GM19328 (cell line): ENCODE measurements around the gene WFDC2.
"Not testable (repeated sequence)": the region's sequence is repeated elsewhere in the genome, so short reads cannot be mapped to it uniquely, and the experiment has no call there.

ENCODE experiments used
- ATAC-seq: cut with Tn5 transposase; IDR thresholded peaks from one replicate; pipeline ENCODE4 v1.9.1; 2021; ENCODE audit warnings: mild to moderate bottlenecking, moderate library complexity; ENCODE audit not compliant: unreplicated experiment

The WFDC2 gene

GRCh38 chr20:45450097-45450818 is 19.3 kb upstream of the WFDC2 start:
- ATAC-seq = no peak

DNA sequence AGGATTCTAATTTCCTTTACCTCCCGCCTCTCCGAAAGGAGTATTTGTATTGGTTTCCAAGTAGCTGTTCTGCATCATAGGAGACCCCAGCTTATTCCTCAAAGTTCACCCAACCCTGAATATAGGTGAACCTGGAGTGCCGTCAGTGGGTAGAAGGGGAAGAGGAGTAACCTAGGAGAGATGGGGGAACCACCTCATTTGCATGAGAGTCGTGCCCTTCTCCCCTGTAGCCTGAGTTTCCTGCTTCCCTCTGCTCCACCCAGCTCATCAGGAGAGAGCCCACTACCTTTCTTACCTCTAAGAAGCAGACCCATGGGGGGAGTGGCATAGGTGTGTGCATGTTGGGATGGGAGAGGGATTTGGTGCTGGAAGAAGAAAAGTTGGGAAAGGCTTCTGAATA is 17.3 kb upstream of the WFDC2 start:
- ATAC-seq = no peak

DNA sequence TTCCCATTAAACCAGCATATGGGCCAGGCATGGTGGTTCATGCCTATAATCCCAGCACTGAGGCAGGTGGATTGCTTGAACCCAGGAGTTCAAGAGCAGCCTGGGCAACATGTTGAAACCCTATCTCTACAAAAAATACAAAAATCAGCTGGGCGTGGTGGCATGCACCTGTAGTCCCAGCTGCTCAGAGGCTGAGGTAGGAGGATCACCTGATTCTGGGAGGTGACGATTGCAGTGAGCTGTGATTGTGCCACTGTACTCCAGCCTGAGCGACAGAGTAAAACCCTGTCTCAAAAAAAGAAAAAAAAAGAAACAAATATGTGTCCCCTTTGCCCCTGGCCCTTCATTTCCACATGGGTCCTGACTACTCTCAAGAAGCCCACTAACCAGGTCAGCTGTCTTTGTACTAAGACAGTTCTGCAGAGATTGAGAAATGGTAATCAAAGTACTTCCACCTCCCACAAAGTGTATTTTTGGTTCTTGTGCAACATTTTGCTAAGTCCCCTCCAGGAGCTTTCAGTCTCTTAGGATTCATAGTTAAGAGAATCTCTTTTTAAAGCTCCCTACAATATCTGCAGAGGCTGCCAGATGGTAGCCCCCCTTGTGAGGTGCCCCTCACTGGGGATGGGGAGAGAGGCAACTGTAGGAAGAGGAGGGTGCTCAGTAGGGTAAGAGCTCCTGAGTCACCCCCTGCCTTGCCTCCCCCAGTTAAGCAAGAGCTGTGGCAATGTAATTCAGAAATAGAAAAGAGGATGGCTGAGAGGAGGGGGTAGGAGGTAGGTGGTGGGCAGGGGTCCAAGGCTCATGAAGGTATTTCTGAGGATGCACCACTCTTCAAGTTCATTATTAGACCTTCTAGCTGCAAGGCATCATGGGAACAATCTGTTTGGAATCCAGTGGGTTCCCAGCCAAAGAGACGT is 16.5 kb upstream of the WFDC2 start:
- ATAC-seq = no peak

- ATAC-seq = no peak
These were observed 12.9 kb upstream of the WFDC2 start for GRCh38 chr20:45456632-45457031.

GRCh38 chr20:45459606-45460005 is 9.9 kb upstream of the WFDC2 start:
- ATAC-seq = no peak

DNA sequence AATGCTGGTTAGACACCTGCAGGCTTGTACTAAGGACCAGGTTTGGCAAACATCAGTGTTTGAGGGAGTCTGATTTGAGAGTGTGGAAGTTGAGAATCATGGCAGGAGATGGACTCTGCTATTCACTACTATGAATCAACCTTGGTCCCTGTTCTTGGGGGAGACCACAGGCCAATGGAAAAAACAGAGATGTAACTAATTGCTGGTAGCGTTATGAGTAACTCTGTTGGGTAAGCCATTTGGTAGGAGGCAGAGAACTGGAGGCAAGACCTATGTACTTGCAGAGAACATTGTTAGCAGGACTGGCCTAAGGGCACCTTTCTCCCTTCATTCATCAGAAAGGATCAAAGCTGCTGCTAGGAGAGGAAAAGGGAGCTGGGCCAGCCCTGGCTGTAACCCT is 8.3 kb upstream of the WFDC2 start:
- ATAC-seq = no peak

GRCh38 chr20:45462711-45463509 is 6.6 kb upstream of the WFDC2 start:
- no peak for ATAC-seq

DNA sequence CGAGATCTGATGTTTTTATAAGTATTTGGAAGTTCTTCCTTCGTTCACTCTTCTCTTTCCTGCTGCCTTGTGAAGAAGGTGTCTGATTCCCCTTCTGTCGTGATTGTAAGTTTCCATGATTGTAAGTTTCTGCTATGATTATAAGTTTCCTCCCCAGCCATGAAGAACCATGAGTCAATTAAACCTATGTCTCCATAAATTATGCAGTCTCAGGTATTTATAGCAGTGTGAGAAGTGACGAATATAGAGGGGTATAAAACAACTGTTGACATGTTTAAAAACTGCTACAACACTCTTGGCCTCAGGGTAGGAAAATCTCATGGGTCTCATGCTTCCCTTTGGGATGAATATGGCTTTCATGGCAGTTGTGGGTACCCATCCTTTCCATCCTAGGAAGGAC is 5.8 kb upstream of the WFDC2 start:
- ATAC-seq = no peak

DNA sequence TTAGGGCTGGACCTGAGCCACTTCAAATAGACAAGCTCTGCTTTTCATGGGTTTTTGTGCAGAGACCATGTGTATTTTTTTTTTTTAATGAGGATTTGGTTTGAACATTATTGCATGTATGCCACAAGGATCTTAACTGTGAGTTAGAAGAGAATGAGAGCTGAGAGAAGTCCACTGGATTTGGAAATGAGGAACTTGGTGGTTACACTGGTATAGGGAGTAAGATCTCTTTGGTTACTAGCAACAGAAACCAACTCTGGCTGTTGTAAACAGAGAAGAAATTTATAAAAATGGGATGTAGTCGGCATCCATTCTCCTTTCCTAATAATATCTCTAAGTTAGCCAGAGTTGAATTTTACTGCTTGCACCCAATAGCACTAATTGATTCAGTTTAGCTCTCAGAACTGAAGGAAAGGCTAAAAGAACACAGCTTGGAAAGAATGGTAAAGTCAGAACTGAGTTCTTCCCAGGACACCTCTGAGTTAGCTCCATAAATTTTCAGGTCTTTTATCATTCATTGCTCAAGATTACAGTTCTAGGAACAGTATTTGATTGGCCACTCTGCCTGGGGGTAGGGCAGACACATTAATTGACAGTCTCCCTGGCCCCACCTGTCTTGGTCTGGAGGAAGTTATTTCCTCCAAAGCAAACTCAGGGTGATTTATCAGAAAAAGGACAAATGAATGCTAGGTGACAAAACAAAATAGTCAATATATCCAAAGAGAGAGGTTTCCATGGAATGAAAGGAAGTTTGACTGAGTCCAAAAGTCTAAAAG is 3.9 kb upstream of the WFDC2 start:
- ATAC-seq = no peak

GRCh38 chr20:45467172-45467571 is 2.4 kb upstream of the WFDC2 start:
- ATAC-seq = no peak

DNA sequence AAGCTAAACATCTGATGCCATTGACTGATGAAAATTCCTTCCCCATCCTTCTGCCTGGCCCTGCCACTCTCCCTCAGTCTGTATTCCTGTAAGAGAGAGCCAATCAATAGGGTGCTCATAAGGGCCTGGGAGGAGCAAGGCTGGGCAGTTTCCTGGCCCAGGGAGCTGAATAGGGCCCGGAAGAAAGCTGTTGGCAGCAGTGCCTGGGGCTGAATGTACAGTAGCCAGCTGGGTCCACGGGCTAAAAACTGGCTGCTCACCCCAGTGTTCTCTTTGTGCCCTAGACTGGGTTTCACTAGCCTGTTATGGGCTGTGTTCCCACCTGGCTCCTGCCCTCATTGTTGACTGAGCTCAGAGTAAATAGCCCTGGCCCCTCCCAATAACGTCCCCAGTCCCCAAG is 1.7 kb upstream of the WFDC2 start:
- no peak for ATAC-seq

DNA sequence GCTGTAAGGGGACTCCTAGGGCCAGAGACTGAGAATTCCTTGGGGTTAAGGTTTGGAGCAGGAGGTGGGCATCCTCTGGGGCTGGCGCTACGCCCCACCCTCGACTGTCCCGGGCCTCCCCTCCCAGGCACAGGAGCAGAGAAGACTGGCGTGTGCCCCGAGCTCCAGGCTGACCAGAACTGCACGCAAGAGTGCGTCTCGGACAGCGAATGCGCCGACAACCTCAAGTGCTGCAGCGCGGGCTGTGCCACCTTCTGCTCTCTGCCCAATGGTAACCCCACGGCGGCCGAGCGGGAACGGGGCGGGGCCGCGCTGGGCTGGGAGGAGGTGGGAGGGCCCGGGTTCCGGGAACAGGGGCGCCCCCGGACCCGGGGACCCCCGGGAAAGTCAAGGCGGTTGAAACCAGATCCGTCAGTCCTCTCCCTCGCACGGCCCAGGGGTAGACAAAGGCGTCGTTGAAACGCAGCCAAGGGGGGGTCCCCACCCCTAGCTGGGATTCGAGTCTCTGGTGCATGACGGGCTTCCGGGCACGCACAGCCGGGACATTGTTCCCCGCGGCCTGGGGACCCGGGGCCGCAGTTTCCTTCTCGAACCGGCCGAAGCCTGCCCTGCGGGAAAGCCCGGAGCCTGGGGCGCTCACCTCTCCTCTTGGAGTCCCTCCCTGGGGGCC is 844 bp downstream of the WFDC2 start:
- ATAC-seq = no peak

DNA sequence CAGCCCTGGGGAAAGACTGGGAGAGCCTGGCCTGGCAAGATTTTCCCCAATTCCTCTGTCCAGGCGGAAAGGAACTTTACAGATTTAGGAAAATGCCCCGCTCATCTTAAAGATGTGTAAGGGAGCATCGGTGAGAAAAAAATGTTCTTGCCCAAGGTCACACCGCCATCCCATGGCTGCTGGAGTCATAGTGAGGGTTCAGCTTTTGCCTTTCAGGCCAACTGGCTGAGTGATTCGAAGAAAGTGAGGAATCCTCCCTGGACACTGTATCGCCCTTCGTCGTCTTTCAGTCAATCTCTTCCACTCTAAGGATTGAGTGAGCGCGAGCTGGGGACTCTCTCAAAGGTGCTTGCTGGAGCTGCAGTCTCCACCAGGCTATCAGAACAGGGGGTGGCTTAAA is 1.4 kb downstream of the WFDC2 start:
- ATAC-seq = no peak

DNA sequence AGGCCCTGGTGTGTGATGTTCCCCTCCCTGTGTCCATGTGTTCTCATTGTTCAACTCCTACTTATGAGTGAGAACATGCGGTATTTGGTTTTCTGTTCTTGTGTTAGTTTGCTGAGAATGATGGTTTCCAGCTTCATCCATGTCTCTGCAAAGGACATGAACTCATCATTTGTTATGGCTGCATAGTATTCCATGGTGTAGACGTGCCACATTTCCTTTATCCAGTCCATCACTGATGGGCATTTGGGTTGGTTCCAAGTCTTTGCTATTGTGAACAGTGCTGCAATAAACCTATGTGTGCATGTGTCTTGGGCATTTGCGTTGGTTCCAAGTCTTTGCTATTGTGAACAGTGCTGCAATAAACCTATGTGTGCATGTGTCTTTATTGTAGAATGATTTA is 2.7 kb downstream of the WFDC2 start:
- not testable (repeated sequence) for ATAC-seq

DNA sequence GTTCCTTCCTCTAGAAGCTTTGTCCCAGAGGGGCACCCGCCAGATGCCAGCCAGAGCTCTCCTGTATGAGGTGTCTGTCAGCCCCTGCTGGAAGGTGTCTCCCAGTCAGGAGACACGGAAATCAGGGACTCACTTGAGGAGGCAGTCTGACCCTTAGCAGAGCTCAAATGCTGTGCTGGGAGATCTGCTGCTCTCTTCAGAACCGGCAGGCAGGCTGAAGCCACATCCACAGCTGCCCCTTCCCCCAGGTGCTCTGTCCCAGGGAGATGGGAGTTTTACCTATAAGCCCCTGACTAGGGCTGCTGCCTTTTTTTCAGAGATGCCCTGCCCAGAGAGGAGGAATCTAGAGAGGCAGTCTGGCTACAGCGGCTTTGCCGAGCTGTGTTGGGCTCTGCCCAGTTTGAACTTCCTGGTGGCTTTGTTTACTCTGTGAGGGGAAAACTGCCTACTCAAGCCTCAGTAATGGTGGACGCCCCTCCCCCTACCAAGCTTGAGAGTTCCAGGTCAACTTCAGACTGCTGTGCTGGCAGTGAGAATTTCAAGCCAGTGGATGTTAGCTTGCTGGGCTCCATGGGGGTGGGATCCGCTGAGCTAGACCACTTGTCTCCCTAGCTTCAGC is 8.1 kb downstream of the WFDC2 start:
- not testable (repeated sequence) for ATAC-seq

GRCh38 chr20:45479822-45480221 is 10.3 kb downstream of the WFDC2 start:
- ATAC-seq = no peak

DNA sequence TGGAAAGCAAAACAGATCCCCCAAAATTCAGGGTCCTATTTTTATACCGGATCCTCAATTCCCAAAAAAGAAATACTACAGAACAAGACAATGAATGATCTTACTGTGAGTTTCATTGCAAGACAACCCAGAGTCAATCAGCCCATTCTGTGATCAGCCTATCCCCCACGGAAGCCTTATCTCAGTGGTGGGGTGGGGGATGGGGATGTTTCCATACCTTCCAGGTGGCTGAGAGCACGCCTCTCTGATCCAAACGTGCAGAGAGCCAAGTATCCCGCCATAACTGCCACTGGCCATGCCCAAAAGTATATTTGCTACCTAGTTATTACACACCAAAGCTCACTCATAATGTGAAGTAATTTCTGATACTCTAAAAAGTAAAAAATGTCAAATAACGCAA is 15.1 kb downstream of the WFDC2 start:
- ATAC-seq = no peak

DNA sequence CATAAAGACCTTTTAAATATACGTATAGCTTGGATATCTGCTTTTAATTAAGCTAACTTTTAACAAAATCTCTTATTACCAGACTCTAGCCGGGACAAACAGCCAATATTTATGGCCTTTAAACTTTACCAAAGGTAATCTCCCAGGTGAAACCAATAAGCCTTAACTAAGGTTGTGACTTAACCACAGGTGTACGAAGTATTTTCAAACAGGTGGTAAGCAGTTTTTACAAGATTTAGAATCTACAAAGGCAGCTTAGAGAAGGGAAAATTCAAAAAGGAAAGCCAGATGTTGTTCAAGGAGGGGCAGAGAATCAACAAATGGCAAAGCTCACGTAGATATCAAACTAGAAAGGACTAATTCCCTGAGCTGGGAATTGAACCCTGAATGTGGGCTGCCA is 15.8 kb downstream of the WFDC2 start:
- no peak for ATAC-seq

GRCh38 chr20:45487231-45487635 is 17.7 kb downstream of the WFDC2 start:
- ATAC-seq = no peak

GRCh38 chr20:45489083-45489531 is 19.6 kb downstream of the WFDC2 start:
- ATAC-seq = no peak
